HepG2 (cell line): ENCODE measurements around the gene XXYLT1. TPM values are rescaled to one million over a fixed set of nuclear protein-coding genes. Genes with fewer than 3 reads are reported as not detected.
A peak's percentile ranks its signal among the peaks of the same experiment; 100 is the strongest.

Experiments
- CC2D1A ChIP-seq: sonication (generic); formaldehyde crosslinking; IDR thresholded peaks from 2 replicates; pipeline ENCODE4 v1.8.1; 2023; ENCODE audit warnings: mild to moderate bottlenecking, missing genetic modification reagents
- CENPT ChIP-seq: sonication (generic); formaldehyde crosslinking; IDR thresholded peaks from 2 replicates; pipeline ENCODE4 v1.8.0; 2022; ENCODE audit warnings: low read depth, mild to moderate bottlenecking, moderate library complexity, missing genetic modification reagents
- ELF3 ChIP-seq: IDR thresholded peaks from 2 replicates; pipeline ENCODE4 v1.6.1; 2016; ENCODE audit warnings: missing genetic modification reagents, missing compliant biosample characterization
- ERF ChIP-seq: IDR thresholded peaks from 2 replicates; pipeline ENCODE4 v1.6.1; 2018; ENCODE audit warnings: missing biosample characterization, missing genetic modification reagents
- GATAD2A ChIP-seq: IDR thresholded peaks from 2 replicates; pipeline ENCODE4 v1.6.1; 2016
- HOXA3 ChIP-seq: sonication (generic); formaldehyde crosslinking; IDR thresholded peaks from 2 replicates; pipeline ENCODE4 v1.5.0; 2020; ENCODE audit warnings: missing genetic modification reagents
- MAZ ChIP-seq, 2 experiments: sonication (generic) in 1 of 2; formaldehyde crosslinking in 1 of 2; IDR thresholded peaks; 2 replicates each; pipeline versions ENCODE4 v1.5.0 to v1.6.1; 2012 to 2020; ENCODE audit warnings: low read depth in 2 of 2, mild to moderate bottlenecking in 2 of 2, borderline replicate concordance in 1 of 2, improper control_type of control experiment in 1 of 2, low read length in 1 of 2, missing genetic modification reagents in 1 of 2, moderate library complexity in 1 of 2
- MIER2 ChIP-seq: IDR thresholded peaks from 2 replicates; pipeline ENCODE4 v1.6.1; 2016; ENCODE audit warnings: missing biosample characterization, missing genetic modification reagents
- SMC3 ChIP-seq: IDR thresholded peaks from 2 replicates; pipeline ENCODE4 v1.6.1; 2011; ENCODE audit warnings: low read length, improper control_type of control experiment
- TARDBP ChIP-seq: sonication (generic); formaldehyde crosslinking; IDR thresholded peaks from 2 replicates; pipeline ENCODE4 v1.8.0; 2022; ENCODE audit warnings: mild to moderate bottlenecking, missing genetic modification reagents
- YY1 ChIP-seq: IDR thresholded peaks from 2 replicates; pipeline ENCODE4 v1.6.1; 2011; ENCODE audit warnings: low read length, low read depth, moderate library complexity, mild to moderate bottlenecking; ENCODE audit not compliant: insufficient read depth, insufficient replicate concordance
- ZMYM4 ChIP-seq: sonication (generic); formaldehyde crosslinking; IDR thresholded peaks from 2 replicates; pipeline ENCODE4 v1.8.1; 2023; ENCODE audit warnings: mild to moderate bottlenecking, missing genetic modification reagents
- ZNF614 ChIP-seq: IDR thresholded peaks from 2 replicates; pipeline ENCODE4 v1.6.1; 2018; ENCODE audit warnings: missing biosample characterization, missing genetic modification reagents, inconsistent platforms, borderline replicate concordance
- ZNF644 ChIP-seq: IDR thresholded peaks from 2 replicates; pipeline ENCODE4 v1.6.1; 2016; ENCODE audit warnings: low read depth
- ZNF746 ChIP-seq: sonication (generic); formaldehyde crosslinking; IDR thresholded peaks from 2 replicates; pipeline ENCODE4 v1.8.0; 2022; ENCODE audit warnings: mild to moderate bottlenecking, missing genetic modification reagents
- polyA plus RNA-seq, 8 experiments: library from polyadenylated mRNA; depleted of rRNA in 3 of 8; stranded (reverse) in 7 of 8; unstranded in 1 of 8; fragments of >200 nt; fragmentation: Illumina TruSeq in 4 of 8; extraction: Trizol in 4 of 8; gene quantifications; 2 replicates each; pipeline versions ENCODE4 v1.2.1 to v1.2.3, GENCODE V29; 2011 to 2016; ENCODE audit warnings: low read depth in 4 of 8, missing spikeins in 1 of 8, mixed read lengths in 1 of 8; ENCODE audit not compliant: insufficient read depth in 1 of 8
- total RNA-seq, 5 experiments: library from RNA; depleted of rRNA; stranded (reverse); fragments of >200 nt; fragmentation: Illumina TruSeq; extraction: Trizol; gene quantifications; 2 replicates each; pipeline ENCODE4 v1.2.3, GENCODE V29; 2016; ENCODE audit warnings: low read depth in 1 of 5
- TF ChIP-seq, protein P1 (sequence below): IDR thresholded peaks from 2 replicates; pipeline ENCODE4 v1.6.1; 2016; ENCODE audit warnings: missing genetic modification reagents, missing compliant biosample characterization
- TF ChIP-seq, protein P2 (sequence below): IDR thresholded peaks from 2 replicates; pipeline ENCODE4 v1.6.1; 2012; ENCODE audit warnings: inconsistent platforms
- TF ChIP-seq, protein P3 (sequence below): sonication (generic); formaldehyde crosslinking; IDR thresholded peaks from 2 replicates; pipeline ENCODE4 v1.5.1; 2020; ENCODE audit warnings: mild to moderate bottlenecking, missing genetic modification reagents, moderate library complexity
- TF ChIP-seq, protein P4 (sequence below): IDR thresholded peaks from 2 replicates; pipeline ENCODE4 v1.6.1; 2016; ENCODE audit warnings: low read depth, borderline replicate concordance
- TF ChIP-seq, protein P5 (sequence below): sonication (generic); formaldehyde crosslinking; IDR thresholded peaks from 2 replicates; pipeline ENCODE4 v1.4.0; 2020; ENCODE audit warnings: missing genetic modification reagents

Gene XXYLT1
- total and polyA plus RNA-seq, 2 of the 13 experiments (the other 11 are each of a cell fraction or from before 2014, with no cell fraction given), result 17.7 to 19.0 TPM

DNA sequence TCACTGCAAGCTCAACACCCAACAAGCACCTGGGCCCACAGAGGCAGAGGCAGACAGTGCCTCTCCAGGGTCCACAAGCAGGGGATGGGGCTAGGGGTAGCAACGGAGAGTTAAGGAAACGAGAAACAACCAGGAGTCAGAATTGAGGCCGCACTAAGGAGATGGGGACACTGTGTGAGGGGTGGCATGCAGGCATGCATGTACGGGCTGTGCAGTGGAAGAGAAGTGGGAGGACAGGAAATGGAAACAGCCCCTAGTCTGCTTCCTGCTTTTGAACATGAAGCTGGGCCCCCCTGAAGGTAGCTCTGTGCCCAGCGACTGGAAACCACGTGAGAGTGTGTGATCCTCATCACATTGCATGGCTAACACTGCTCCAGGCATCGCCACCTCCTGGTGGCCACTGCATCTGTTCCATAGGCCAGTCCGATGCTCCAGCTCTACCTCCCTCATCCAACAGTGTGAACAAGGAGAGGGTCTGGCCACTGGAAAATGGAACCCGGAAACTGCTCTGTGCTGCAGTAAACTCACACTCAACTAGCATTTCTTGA, 44.0 kb downstream of the XXYLT1 start (continued):
- TF ChIP-seq ELF3 (0 out of 2 replicates have a peak, but pooled peaks have one; percentile 16), SMC3 (peak; percentile 75), CC2D1A (CRISPR knock-in tag) (no peak), CENPT (CRISPR knock-in tag) (no peak), MAZ (IDR thresholded peaks at IDR 0.05; ENCODE audit: borderline replicate concordance, low read depth, low read length) (no peak), MAZ (CRISPR knock-in tag; IDR thresholded peaks at IDR 0.05; ENCODE audit: low read depth) (no peak), YY1 (no peak), ZNF746 (no peak), TARDBP (no peak), ERF (CRISPR knock-in tag) (peak; percentile 73), ZMYM4 (CRISPR knock-in tag) (no peak), HOXA3 (CRISPR knock-in tag) (0 out of 2 replicates have a peak, but pooled peaks have one; percentile 38), MIER2 (no peak), ZNF644 (CRISPR knock-in tag) (0 out of 2 replicates have a peak, but pooled peaks have one; percentile 45), GATAD2A (peak; percentile 34; the same call in 1 of the 2 replicates), ZNF614 (CRISPR knock-in tag) (peak; percentile 31; the same call in 1 of the 2 replicates)
- TF ChIP-seq, protein P1, sequence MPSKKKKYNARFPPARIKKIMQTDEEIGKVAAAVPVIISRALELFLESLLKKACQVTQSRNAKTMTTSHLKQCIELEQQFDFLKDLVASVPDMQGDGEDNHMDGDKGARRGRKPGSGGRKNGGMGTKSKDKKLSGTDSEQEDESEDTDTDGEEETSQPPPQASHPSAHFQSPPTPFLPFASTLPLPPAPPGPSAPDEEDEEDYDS (CRISPR knock-in tag), result 0 out of 2 replicates have a peak, but pooled peaks have one; percentile 46
- TF ChIP-seq, protein P2, sequence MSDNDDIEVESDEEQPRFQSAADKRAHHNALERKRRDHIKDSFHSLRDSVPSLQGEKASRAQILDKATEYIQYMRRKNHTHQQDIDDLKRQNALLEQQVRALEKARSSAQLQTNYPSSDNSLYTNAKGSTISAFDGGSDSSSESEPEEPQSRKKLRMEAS, result 0 out of 2 replicates have a peak, but pooled peaks have one; percentile 50
- TF ChIP-seq, protein P3, sequence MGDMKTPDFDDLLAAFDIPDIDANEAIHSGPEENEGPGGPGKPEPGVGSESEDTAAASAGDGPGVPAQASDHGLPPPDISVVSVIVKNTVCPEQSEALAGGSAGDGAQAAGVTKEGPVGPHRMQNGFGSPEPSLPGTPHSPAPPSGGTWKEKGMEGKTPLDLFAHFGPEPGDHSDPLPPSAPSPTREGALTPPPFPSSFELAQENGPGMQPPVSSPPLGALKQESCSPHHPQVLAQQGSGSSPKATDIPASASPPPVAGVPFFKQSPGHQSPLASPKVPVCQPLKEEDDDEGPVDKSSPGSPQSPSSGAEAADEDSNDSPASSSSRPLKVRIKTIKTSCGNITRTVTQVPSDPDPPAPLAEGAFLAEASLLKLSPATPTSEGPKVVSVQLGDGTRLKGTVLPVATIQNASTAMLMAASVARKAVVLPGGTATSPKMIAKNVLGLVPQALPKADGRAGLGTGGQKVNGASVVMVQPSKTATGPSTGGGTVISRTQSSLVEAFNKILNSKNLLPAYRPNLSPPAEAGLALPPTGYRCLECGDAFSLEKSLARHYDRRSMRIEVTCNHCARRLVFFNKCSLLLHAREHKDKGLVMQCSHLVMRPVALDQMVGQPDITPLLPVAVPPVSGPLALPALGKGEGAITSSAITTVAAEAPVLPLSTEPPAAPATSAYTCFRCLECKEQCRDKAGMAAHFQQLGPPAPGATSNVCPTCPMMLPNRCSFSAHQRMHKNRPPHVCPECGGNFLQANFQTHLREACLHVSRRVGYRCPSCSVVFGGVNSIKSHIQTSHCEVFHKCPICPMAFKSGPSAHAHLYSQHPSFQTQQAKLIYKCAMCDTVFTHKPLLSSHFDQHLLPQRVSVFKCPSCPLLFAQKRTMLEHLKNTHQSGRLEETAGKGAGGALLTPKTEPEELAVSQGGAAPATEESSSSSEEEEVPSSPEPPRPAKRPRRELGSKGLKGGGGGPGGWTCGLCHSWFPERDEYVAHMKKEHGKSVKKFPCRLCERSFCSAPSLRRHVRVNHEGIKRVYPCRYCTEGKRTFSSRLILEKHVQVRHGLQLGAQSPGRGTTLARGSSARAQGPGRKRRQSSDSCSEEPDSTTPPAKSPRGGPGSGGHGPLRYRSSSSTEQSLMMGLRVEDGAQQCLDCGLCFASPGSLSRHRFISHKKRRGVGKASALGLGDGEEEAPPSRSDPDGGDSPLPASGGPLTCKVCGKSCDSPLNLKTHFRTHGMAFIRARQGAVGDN, result peak; percentile 89
- TF ChIP-seq, protein P4, sequence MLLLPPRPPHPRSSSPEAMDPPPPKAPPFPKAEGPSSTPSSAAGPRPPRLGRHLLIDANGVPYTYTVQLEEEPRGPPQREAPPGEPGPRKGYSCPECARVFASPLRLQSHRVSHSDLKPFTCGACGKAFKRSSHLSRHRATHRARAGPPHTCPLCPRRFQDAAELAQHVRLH, result 0 out of 2 replicates have a peak, but pooled peaks have one; percentile 22
- TF ChIP-seq, protein P5, sequence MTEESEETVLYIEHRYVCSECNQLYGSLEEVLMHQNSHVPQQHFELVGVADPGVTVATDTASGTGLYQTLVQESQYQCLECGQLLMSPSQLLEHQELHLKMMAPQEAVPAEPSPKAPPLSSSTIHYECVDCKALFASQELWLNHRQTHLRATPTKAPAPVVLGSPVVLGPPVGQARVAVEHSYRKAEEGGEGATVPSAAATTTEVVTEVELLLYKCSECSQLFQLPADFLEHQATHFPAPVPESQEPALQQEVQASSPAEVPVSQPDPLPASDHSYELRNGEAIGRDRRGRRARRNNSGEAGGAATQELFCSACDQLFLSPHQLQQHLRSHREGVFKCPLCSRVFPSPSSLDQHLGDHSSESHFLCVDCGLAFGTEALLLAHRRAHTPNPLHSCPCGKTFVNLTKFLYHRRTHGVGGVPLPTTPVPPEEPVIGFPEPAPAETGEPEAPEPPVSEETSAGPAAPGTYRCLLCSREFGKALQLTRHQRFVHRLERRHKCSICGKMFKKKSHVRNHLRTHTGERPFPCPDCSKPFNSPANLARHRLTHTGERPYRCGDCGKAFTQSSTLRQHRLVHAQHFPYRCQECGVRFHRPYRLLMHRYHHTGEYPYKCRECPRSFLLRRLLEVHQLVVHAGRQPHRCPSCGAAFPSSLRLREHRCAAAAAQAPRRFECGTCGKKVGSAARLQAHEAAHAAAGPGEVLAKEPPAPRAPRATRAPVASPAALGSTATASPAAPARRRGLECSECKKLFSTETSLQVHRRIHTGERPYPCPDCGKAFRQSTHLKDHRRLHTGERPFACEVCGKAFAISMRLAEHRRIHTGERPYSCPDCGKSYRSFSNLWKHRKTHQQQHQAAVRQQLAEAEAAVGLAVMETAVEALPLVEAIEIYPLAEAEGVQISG (CRISPR knock-in tag), result 0 out of 2 replicates have a peak, but pooled peaks have one; percentile 44
